ENCODE data around the gene NCMAP.
"Not testable (repeated sequence)": the region's sequence is repeated elsewhere in the genome, so short reads cannot be mapped to it uniquely, and the experiment has no call there.

NCMAP gene

GRCh38 chr1:24548070-24548469, 7.8 kb upstream of the NCMAP start:
- Histone ChIP-seq H3K9ac (ENCODE audit: low read depth, low read length, poor library complexity) (no peak overlapping the region), H3K79me1 (ENCODE audit: low read depth, low read length) (no peaks in the 10 kb centered on the region), H3K14ac (ENCODE audit: low read length) (no peak overlapping the region), H3K27ac (replicated peaks; ENCODE audit: low read length) (no peak overlapping the region), H2BK5ac (ENCODE audit: low read length) (no peak overlapping the region), H3K36me3 (replicated peaks in 1 of 2; ENCODE audit: control insufficient read depth in 2 of 2, insufficient read depth in 2 of 2, low read length in 2 of 2) (no peaks in the 10 kb centered on the region), H3K4me3 (ENCODE audit: low read length in 2 of 2) (no peak overlapping the region), H2AFZ (ENCODE audit: low read length) (no peak overlapping the region), H2BK15ac (ENCODE audit: low read length) (no peak overlapping the region), H2BK12ac (ENCODE audit: low read length) (no peak overlapping the region), H3K4ac (ENCODE audit: low read length) (no peak overlapping the region), H2AK5ac (ENCODE audit: low read depth, low read length) (no peak overlapping the region), H3K18ac (ENCODE audit: low read length) (no peak overlapping the region), H4K8ac (ENCODE audit: low read depth, low read length) (no peak overlapping the region), H3K9me3 (replicated peaks in 1 of 2; ENCODE audit: control insufficient read depth in 2 of 2, insufficient read depth in 1 of 2, low read depth in 1 of 2, low read length in 2 of 2) (no peaks in the 10 kb centered on the region), H2BK120ac (ENCODE audit: low read depth, low read length) (no peak overlapping the region), H3K4me1 (ENCODE audit: control insufficient read depth in 2 of 2, insufficient read depth in 1 of 2, low read depth in 1 of 2, low read length in 2 of 2) (peaks cover 3 to 9% of the 10 kb centered on the region in 2 donors), H4K91ac (ENCODE audit: low read depth, low read length, poor library complexity) (no peak overlapping the region), H3K27me3 (ENCODE audit: control insufficient read depth in 3 of 3, insufficient read depth in 3 of 3, low read depth in 1 of 3, low read length in 3 of 3) (peaks cover 0 to 10% (median 0%) of the 10 kb centered on the region in 3 experiments), H3K23ac (ENCODE audit: low read depth, low read length, poor library complexity) (no peak overlapping the region), H3K4me2 (ENCODE audit: insufficient read depth, low read length, poor library complexity, severe bottlenecking) (no peak overlapping the region)
- WGBS, 2 donors (ENCODE audit: extremely low coverage in 2 of 2, insufficient read length in 2 of 2, insufficient replicate concordance in 1 of 2), result no CpG with 5 or more reads among the region's 3 CpGs
- DNase-seq (ENCODE audit: low spot score), result no peak

DNA sequence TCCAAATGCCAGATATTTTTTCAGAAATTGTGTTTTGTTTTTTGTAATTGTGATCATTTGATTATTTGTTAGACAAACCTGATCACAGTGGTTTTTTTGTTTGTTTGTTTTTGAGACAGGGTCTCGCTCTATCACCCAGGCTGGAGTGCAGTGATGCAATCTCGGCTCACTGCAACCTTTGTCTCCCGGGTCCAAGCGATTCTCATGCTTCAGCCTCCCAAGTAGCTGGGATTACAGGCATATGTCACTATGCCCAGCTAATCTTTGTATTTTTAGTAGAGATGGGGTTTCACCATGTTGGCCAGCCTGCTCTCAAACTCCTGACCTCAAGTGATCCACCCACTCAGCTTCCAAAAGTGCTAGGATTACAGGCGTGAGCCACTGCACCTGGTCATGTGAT, 6.7 kb upstream of the NCMAP start:
- not testable (repeated sequence) for H2AK5ac ChIP-seq (ENCODE audit: low read depth, low read length); H2BK12ac ChIP-seq (ENCODE audit: low read length); H3K9me3 ChIP-seq (replicated peaks in 1 of 2; ENCODE audit: control insufficient read depth in 2 of 2, insufficient read depth in 1 of 2, low read depth in 1 of 2, low read length in 2 of 2); H3K36me3 ChIP-seq (replicated peaks in 1 of 2; ENCODE audit: control insufficient read depth in 2 of 2, insufficient read depth in 2 of 2, low read length in 2 of 2); H3K79me1 ChIP-seq (ENCODE audit: low read depth, low read length); H3K18ac ChIP-seq (ENCODE audit: low read length); H2BK120ac ChIP-seq (ENCODE audit: low read depth, low read length); H2AFZ ChIP-seq (ENCODE audit: low read length); DNase-seq (ENCODE audit: low spot score); H4K8ac ChIP-seq (ENCODE audit: low read depth, low read length); H3K4me1 ChIP-seq (ENCODE audit: control insufficient read depth in 2 of 2, insufficient read depth in 1 of 2, low read depth in 1 of 2, low read length in 2 of 2); H2BK15ac ChIP-seq (ENCODE audit: low read length); H3K14ac ChIP-seq (ENCODE audit: low read length); H3K9ac ChIP-seq (ENCODE audit: low read depth, low read length, poor library complexity); H3K4me3 ChIP-seq (ENCODE audit: low read length in 2 of 2); H3K4ac ChIP-seq (ENCODE audit: low read length); H2BK5ac ChIP-seq (ENCODE audit: low read length); H3K4me2 ChIP-seq (ENCODE audit: insufficient read depth, low read length, poor library complexity, severe bottlenecking); H3K27ac ChIP-seq (replicated peaks; ENCODE audit: low read length); H4K91ac ChIP-seq (ENCODE audit: low read depth, low read length, poor library complexity); H3K23ac ChIP-seq (ENCODE audit: low read depth, low read length, poor library complexity)
- peaks cover 0 to 16% (median 2%) of the 10 kb centered on the region in 3 experiments for H3K27me3 ChIP-seq (ENCODE audit: control insufficient read depth in 3 of 3, insufficient read depth in 3 of 3, low read depth in 1 of 3, low read length in 3 of 3)
- WGBS, 2 donors (ENCODE audit: extremely low coverage in 2 of 2, insufficient read length in 2 of 2, insufficient replicate concordance in 1 of 2), result no CpG with 5 or more reads among the region's 5 CpGs

- H2BK120ac ChIP-seq (ENCODE audit: low read depth, low read length), result no peak overlapping the region
- no peak overlapping the region for H2BK5ac ChIP-seq (ENCODE audit: low read length)
- no peak overlapping the region for H3K4me2 ChIP-seq (ENCODE audit: insufficient read depth, low read length, poor library complexity, severe bottlenecking)
- no peaks in the 10 kb centered on the region for H3K79me1 ChIP-seq (ENCODE audit: low read depth, low read length)
- no peak overlapping the region for H3K4me3 ChIP-seq (ENCODE audit: low read length in 2 of 2)
- H4K91ac ChIP-seq (ENCODE audit: low read depth, low read length, poor library complexity), result no peak overlapping the region
- H3K4me1 ChIP-seq (ENCODE audit: control insufficient read depth in 2 of 2, insufficient read depth in 1 of 2, low read depth in 1 of 2, low read length in 2 of 2), result peaks cover 3 to 11% of the 10 kb centered on the region in 2 donors
- no peak overlapping the region for H4K8ac ChIP-seq (ENCODE audit: low read depth, low read length)
- H3K23ac ChIP-seq (ENCODE audit: low read depth, low read length, poor library complexity), result no peak overlapping the region
- H3K36me3 ChIP-seq (replicated peaks in 1 of 2; ENCODE audit: control insufficient read depth in 2 of 2, insufficient read depth in 2 of 2, low read length in 2 of 2), result no peaks in the 10 kb centered on the region
- no peak overlapping the region for H2AK5ac ChIP-seq (ENCODE audit: low read depth, low read length)
- no peak overlapping the region for H3K14ac ChIP-seq (ENCODE audit: low read length)
- H2BK15ac ChIP-seq (ENCODE audit: low read length), result no peak overlapping the region
- no peak overlapping the region for H3K4ac ChIP-seq (ENCODE audit: low read length)
- H3K27me3 ChIP-seq (ENCODE audit: control insufficient read depth in 3 of 3, insufficient read depth in 3 of 3, low read depth in 1 of 3, low read length in 3 of 3), result peaks cover 10 to 27% (median 24%) of the 10 kb centered on the region in 3 experiments
- H2BK12ac ChIP-seq (ENCODE audit: low read length), result no peak overlapping the region
- no peak overlapping the region for H3K27ac ChIP-seq (replicated peaks; ENCODE audit: low read length)
- no CpG with 5 or more reads among the region's 13 CpGs for WGBS, 2 donors (ENCODE audit: extremely low coverage in 2 of 2, insufficient read length in 2 of 2, insufficient replicate concordance in 1 of 2)
- H2AFZ ChIP-seq (ENCODE audit: low read length), result no peak overlapping the region
- DNase-seq (ENCODE audit: low spot score), result no peak
- no peak overlapping the region for H3K9ac ChIP-seq (ENCODE audit: low read depth, low read length, poor library complexity)
- no peak overlapping the region for H3K18ac ChIP-seq (ENCODE audit: low read length)
- no peaks in the 10 kb centered on the region for H3K9me3 ChIP-seq (replicated peaks in 1 of 2; ENCODE audit: control insufficient read depth in 2 of 2, insufficient read depth in 1 of 2, low read depth in 1 of 2, low read length in 2 of 2)
Measured at GRCh38 chr1:24551290-24551959, 4.5 kb upstream of the NCMAP start.

DNA sequence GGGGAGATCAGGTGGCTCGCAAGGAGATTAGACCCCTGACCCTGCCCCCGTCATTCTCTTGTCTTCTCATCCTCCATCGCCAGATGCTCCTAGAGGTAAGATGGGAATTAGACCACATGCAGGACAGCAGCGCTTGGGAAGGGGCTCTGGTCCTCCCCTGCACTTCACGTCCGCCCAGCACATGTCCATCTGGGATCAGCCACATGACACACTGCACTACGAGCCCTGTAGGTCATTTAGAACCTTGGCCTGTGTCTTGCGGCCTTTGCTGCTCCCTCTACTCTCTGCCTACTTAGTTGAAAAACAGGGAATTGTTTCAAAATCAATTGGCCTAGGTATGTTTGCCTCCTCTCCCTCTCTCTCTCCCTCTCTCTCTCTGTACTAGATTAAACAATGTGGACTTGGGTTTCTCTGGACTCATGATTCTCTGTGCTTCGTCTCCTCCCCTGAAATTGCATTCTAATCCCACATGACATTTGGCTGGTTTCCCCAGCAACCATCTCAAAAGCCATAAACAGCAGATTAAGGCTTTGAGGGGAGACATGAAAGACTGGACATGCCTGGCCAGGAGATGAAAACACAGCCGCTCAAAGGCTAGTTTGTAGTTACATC, 3.8 kb upstream of the NCMAP start:
- H2BK5ac ChIP-seq (ENCODE audit: low read length), result no peak overlapping the region
- no peaks in the 10 kb centered on the region for H3K36me3 ChIP-seq (replicated peaks in 1 of 2; ENCODE audit: control insufficient read depth in 2 of 2, insufficient read depth in 2 of 2, low read length in 2 of 2)
- H2BK120ac ChIP-seq (ENCODE audit: low read depth, low read length), result no peak overlapping the region
- H3K14ac ChIP-seq (ENCODE audit: low read length), result no peak overlapping the region
- peak; percentile 41 for DNase-seq (ENCODE audit: low spot score)
- no peak overlapping the region for H3K4me3 ChIP-seq (ENCODE audit: low read length in 2 of 2)
- H2BK12ac ChIP-seq (ENCODE audit: low read length), result no peak overlapping the region
- peak overlapping the region; percentile 11 for H3K27ac ChIP-seq (replicated peaks; ENCODE audit: low read length)
- no peak overlapping the region for H3K23ac ChIP-seq (ENCODE audit: low read depth, low read length, poor library complexity)
- H3K79me1 ChIP-seq (ENCODE audit: low read depth, low read length), result no peaks in the 10 kb centered on the region
- H2AFZ ChIP-seq (ENCODE audit: low read length), result peak overlapping the region; percentile 70
- no peak overlapping the region for H3K4ac ChIP-seq (ENCODE audit: low read length)
- H4K91ac ChIP-seq (ENCODE audit: low read depth, low read length, poor library complexity), result no peak overlapping the region
- no CpG with 5 or more reads among the region's 10 CpGs for WGBS, 2 donors (ENCODE audit: extremely low coverage in 2 of 2, insufficient read length in 2 of 2, insufficient replicate concordance in 1 of 2)
- no peak overlapping the region for H4K8ac ChIP-seq (ENCODE audit: low read depth, low read length)
- no peak overlapping the region for H3K9ac ChIP-seq (ENCODE audit: low read depth, low read length, poor library complexity)
- H3K4me1 ChIP-seq (ENCODE audit: control insufficient read depth in 2 of 2, insufficient read depth in 1 of 2, low read depth in 1 of 2, low read length in 2 of 2), result peaks cover 3 to 11% of the 10 kb centered on the region in 2 donors
- H2AK5ac ChIP-seq (ENCODE audit: low read depth, low read length), result no peak overlapping the region
- no peak overlapping the region for H2BK15ac ChIP-seq (ENCODE audit: low read length)
- no peak overlapping the region for H3K18ac ChIP-seq (ENCODE audit: low read length)
- H3K9me3 ChIP-seq (replicated peaks in 1 of 2; ENCODE audit: control insufficient read depth in 2 of 2, insufficient read depth in 1 of 2, low read depth in 1 of 2, low read length in 2 of 2), result no peaks in the 10 kb centered on the region
- H3K27me3 ChIP-seq (ENCODE audit: control insufficient read depth in 3 of 3, insufficient read depth in 3 of 3, low read depth in 1 of 3, low read length in 3 of 3), result peaks cover 11 to 33% (median 31%) of the 10 kb centered on the region in 3 experiments
- no peak overlapping the region for H3K4me2 ChIP-seq (ENCODE audit: insufficient read depth, low read length, poor library complexity, severe bottlenecking)

Measured in neuronal stem cell (in vitro differentiated cells).